ENCODE measurements around the gene FAM241A. TPM values are rescaled to one million over a fixed set of nuclear protein-coding genes. Genes with fewer than 3 reads are reported as not detected.

Gene FAM241A
- total and polyA plus RNA-seq, 2 donors (not counting 1 experiment from before 2014, with no cell fraction given), result 0.43 to 0.79 TPM

DNA sequence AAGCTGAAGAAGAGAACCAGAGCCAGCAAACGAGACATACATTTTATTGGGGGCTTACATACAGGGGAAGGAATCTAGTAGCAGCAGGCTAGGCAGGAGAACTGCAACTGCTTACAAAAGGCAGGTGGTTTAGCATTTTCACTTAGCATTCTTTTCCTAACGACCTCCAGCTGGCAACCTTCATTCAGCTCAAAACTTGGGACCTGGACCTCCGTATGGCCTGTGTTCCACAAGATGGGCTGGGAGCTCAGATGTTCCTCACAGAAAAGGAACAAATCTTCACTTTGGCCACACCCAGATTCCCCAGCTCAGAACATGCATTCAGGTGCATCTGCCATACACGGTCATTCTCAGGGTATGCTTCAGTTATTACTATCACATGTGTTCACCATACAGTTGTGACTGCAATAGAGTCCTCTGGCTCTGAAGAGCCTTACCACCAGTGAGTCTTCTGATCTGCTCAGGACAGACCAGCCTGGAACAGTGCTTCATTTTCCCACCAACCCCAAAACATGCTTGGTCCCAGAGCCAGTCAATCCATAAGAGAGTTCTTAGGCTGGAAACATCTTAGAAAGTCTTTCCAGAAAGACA is 56.8 kb downstream of the FAM241A start:
- no peak overlapping the region for H3K27ac Mint-ChIP-seq
- DNase-seq (no peak), ATAC-seq (ENCODE audit: low read depth) (no peak)
- ChIA-PET POLR2A (no interaction called here), CTCF (interaction anchor here (0.9 kb wide), 2 partner anchors 11 to 34 kb away, joined by 3 read pairs; no protein-coding TSS in a partner anchor)
- H3K4me1 Mint-ChIP-seq, result no peaks in the 10 kb centered on the region
- intact Hi-C loops (cut with micrococcal nuclease), result no loop called here
- H3K27me3 ChIP-seq (replicated peaks in 1 of 4; ENCODE audit: control extremely low read depth in 1 of 4, control insufficient read depth in 3 of 4, insufficient read depth in 4 of 4, low read length in 3 of 4), result no peaks in the 10 kb centered on the region
- no peak overlapping the region for H3K4me2 ChIP-seq (replicated peaks; ENCODE audit: low read depth, low read length, poor library complexity, severe bottlenecking)
- no peaks in the 10 kb centered on the region for H3K4me1 ChIP-seq (ENCODE audit: control insufficient read depth in 2 of 2, insufficient read depth in 2 of 2, low read length in 2 of 2)
- H3K9me3 ChIP-seq (ENCODE audit: control extremely low read depth in 1 of 3, control insufficient read depth in 2 of 3, insufficient read depth in 1 of 3, low read length in 2 of 3), result no peaks in the 10 kb centered on the region
- H3K9me3 Mint-ChIP-seq (ENCODE audit: insufficient read depth), result no peaks in the 10 kb centered on the region
- TF ChIP-seq EZH2 (IDR thresholded peaks at IDR 0.05; ENCODE audit: borderline replicate concordance, insufficient read depth, low read depth, low read length, poor library complexity, severe bottlenecking), result no peak
- TF ChIP-seq, protein P1, sequence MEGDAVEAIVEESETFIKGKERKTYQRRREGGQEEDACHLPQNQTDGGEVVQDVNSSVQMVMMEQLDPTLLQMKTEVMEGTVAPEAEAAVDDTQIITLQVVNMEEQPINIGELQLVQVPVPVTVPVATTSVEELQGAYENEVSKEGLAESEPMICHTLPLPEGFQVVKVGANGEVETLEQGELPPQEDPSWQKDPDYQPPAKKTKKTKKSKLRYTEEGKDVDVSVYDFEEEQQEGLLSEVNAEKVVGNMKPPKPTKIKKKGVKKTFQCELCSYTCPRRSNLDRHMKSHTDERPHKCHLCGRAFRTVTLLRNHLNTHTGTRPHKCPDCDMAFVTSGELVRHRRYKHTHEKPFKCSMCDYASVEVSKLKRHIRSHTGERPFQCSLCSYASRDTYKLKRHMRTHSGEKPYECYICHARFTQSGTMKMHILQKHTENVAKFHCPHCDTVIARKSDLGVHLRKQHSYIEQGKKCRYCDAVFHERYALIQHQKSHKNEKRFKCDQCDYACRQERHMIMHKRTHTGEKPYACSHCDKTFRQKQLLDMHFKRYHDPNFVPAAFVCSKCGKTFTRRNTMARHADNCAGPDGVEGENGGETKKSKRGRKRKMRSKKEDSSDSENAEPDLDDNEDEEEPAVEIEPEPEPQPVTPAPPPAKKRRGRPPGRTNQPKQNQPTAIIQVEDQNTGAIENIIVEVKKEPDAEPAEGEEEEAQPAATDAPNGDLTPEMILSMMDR (IDR thresholded peaks at IDR 0.05), result no peak
- no peak overlapping the region for H3K4me3 Mint-ChIP-seq
- no peak overlapping the region for H2AFZ ChIP-seq (ENCODE audit: insufficient read depth, low read depth, low read length, poor library complexity, severe bottlenecking)
- H3K36me3 ChIP-seq (replicated peaks in 1 of 2; ENCODE audit: control extremely low read depth in 1 of 2, control insufficient read depth in 1 of 2, extremely low read depth in 1 of 2, insufficient read depth in 2 of 2, low read length in 1 of 2), result no peaks in the 10 kb centered on the region
- H3K27ac ChIP-seq (ENCODE audit: low read length in 2 of 2), result no peak overlapping the region
- no peak overlapping the region for H3K4me3 ChIP-seq (ENCODE audit: control extremely low read depth in 1 of 5, extremely low read depth in 1 of 5, insufficient read depth in 1 of 5, low read depth in 2 of 5, low read length in 4 of 5)
- no peaks in the 10 kb centered on the region for H3K79me2 ChIP-seq (ENCODE audit: control insufficient read depth, insufficient read depth, low read length)
- no peaks in the 10 kb centered on the region for H3K27me3 Mint-ChIP-seq
- no peaks in the 10 kb centered on the region for H4K20me1 ChIP-seq (ENCODE audit: control insufficient read depth, insufficient read depth, low read length, poor library complexity, severe bottlenecking)
- 65% methylated on average over 4 of the region's 4 CpGs for WGBS (ENCODE audit: insufficient coverage)
- no peak overlapping the region for H3K9ac ChIP-seq (ENCODE audit: low read length)

DNA sequence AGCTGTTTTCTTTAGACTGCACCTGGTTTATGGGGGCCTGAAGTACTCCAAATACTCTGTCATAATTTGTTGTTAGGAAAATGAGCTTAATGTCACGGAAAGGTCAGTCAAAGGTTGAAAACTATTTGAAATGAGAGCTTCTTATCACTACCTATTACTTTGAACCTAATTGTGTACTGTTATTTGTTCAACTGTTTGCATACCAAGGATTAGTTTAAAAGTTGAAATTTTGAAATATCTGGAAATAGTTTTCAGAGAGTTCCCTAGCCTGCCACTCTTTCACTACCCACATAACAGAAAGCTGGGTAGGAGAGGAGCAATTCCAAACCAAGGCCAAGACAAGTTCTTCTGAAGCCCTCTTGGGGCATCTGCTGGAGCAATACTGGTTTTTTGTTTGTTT is 58.3 kb downstream of the FAM241A start:
- no peaks in the 10 kb centered on the region for H3K36me3 ChIP-seq (replicated peaks in 1 of 2; ENCODE audit: control extremely low read depth in 1 of 2, control insufficient read depth in 1 of 2, extremely low read depth in 1 of 2, insufficient read depth in 2 of 2, low read length in 1 of 2)
- H3K4me1 Mint-ChIP-seq, result no peaks in the 10 kb centered on the region
- WGBS (ENCODE audit: insufficient coverage), result no CpG with 5 or more reads among the region's 1 CpG
- ChIA-PET POLR2A (no interaction called here), CTCF (interaction anchor here (1.2 kb wide), 1 partner anchor 9 kb away, joined by 4 read pairs; no protein-coding TSS in a partner anchor)
- H3K9me3 ChIP-seq (ENCODE audit: control extremely low read depth in 1 of 3, control insufficient read depth in 2 of 3, insufficient read depth in 1 of 3, low read length in 2 of 3), result no peaks in the 10 kb centered on the region
- H3K9ac ChIP-seq (ENCODE audit: low read length), result no peak overlapping the region
- no peak for ATAC-seq (ENCODE audit: low read depth)
- H3K79me2 ChIP-seq (ENCODE audit: control insufficient read depth, insufficient read depth, low read length), result no peaks in the 10 kb centered on the region
- H4K20me1 ChIP-seq (ENCODE audit: control insufficient read depth, insufficient read depth, low read length, poor library complexity, severe bottlenecking), result no peaks in the 10 kb centered on the region
- H3K27me3 ChIP-seq (replicated peaks in 1 of 4; ENCODE audit: control extremely low read depth in 1 of 4, control insufficient read depth in 3 of 4, insufficient read depth in 4 of 4, low read length in 3 of 4), result no peaks in the 10 kb centered on the region
- H3K27ac ChIP-seq (ENCODE audit: low read length in 2 of 2), result no peak overlapping the region
- no peak for DNase-seq
- H3K4me1 ChIP-seq (ENCODE audit: control insufficient read depth in 2 of 2, insufficient read depth in 2 of 2, low read length in 2 of 2), result no peaks in the 10 kb centered on the region
- H3K4me3 ChIP-seq (ENCODE audit: control extremely low read depth in 1 of 5, extremely low read depth in 1 of 5, insufficient read depth in 1 of 5, low read depth in 2 of 5, low read length in 4 of 5), result no peak overlapping the region
- no peaks in the 10 kb centered on the region for H3K9me3 Mint-ChIP-seq (ENCODE audit: insufficient read depth)
- no peak overlapping the region for H3K27ac Mint-ChIP-seq
- no peak overlapping the region for H2AFZ ChIP-seq (ENCODE audit: insufficient read depth, low read depth, low read length, poor library complexity, severe bottlenecking)
- intact Hi-C loops (cut with micrococcal nuclease), result no loop called here
- no peak overlapping the region for H3K4me3 Mint-ChIP-seq
- TF ChIP-seq, protein P1 (IDR thresholded peaks at IDR 0.05), result no peak
- no peak for TF ChIP-seq EZH2 (IDR thresholded peaks at IDR 0.05; ENCODE audit: borderline replicate concordance, insufficient read depth, low read depth, low read length, poor library complexity, severe bottlenecking)
- no peak overlapping the region for H3K4me2 ChIP-seq (replicated peaks; ENCODE audit: low read depth, low read length, poor library complexity, severe bottlenecking)
- no peaks in the 10 kb centered on the region for H3K27me3 Mint-ChIP-seq

All from B cell (primary cell).